ENCODE data around the gene GRIA4. TPM values are rescaled to one million over a fixed set of nuclear protein-coding genes. Genes with fewer than 3 reads are reported as not detected.

Gene GRIA4
- total and polyA plus RNA-seq, 5 experiments from 2014 or later: not detected

DNA sequence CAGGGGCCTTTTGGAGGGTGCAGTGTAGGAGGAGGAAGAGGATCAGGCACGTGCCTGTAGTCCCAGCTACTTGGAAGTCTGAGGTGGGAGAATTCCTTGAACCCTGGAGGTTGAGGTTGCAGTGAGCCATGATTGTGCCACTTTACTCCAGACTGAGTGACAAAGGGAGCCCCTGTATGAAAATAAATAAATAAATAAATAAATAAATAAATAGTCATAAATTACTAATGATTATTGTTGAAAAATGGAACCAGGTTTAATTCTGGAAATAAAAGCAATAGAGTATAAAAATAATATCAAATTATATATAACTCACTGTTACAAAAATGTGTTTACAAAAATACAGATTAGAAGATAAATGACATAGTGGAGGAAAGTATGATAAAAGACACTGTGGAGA lies 37.9 kb downstream of the GRIA4 start:
- Mint-ChIP-seq H3K27me3 (no peaks in the 10 kb centered on the region), H3K4me1 (no peaks in the 10 kb centered on the region), H3K36me3 (no peaks in the 10 kb centered on the region), H3K9me3 (peaks cover 0 to 10% (median 0%) of the 10 kb centered on the region in 9 donors), H3K27ac (no peak overlapping the region), H3K4me3 (no peak overlapping the region)
- ATAC-seq: no peak
- POLR2A ChIA-PET: no interaction called here
- no peak for DNase-seq

DNA sequence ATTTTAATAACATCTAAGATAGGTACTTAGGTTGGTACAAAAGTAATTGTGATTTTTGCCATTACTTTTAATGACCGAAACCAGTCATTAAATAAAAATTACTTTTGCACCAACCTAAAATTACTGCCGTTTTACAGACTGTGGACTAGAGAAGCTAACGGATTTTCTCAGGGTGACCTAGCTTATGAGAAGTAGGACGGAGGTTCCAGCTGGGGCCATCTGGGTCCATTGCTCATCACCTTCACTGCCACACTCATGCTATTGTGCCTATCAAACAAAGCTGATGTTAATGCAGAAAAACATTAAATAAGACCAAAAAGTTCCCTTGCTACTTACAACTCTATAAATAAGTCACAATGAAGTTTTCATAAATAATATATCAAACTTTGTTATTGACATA lies 38.9 kb downstream of the GRIA4 start:
- H3K9me3 Mint-ChIP-seq: peaks cover 0 to 10% (median 2%) of the 10 kb centered on the region in 9 donors
- no peak overlapping the region for H3K4me3 Mint-ChIP-seq
- no peaks in the 10 kb centered on the region for H3K4me1 Mint-ChIP-seq
- H3K36me3 Mint-ChIP-seq: no peaks in the 10 kb centered on the region
- ATAC-seq (no peak), DNase-seq (no peak)
- no peak overlapping the region for H3K27ac Mint-ChIP-seq
- no peaks in the 10 kb centered on the region for H3K27me3 Mint-ChIP-seq
- POLR2A ChIA-PET: no interaction called here

DNA sequence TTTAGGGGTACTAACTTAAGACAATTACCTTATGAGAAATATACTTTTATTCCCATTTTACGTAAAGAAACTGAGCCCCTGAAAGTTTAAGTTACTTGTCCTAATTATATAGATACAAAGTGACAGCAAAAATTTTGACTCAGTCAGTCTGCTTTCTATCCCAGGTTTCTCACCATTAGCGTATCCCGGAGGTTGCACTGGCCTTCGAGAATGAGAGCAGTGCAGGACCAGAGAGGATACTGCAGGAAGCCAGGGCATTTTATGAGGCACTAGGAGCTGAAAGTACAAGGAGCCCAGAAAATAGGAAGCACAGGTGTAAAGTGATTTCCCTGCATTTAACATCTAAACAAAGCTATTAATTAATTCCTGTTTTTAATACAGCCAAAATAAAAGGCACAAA lies 55.4 kb downstream of the GRIA4 start:
- H3K9me3 Mint-ChIP-seq: no peaks in the 10 kb centered on the region
- POLR2A ChIA-PET: no interaction called here
- no peak overlapping the region for H3K4me3 Mint-ChIP-seq
- ATAC-seq (no peak), DNase-seq (no peak)
- no peaks in the 10 kb centered on the region for H3K4me1 Mint-ChIP-seq
- H3K27me3 Mint-ChIP-seq: no peaks in the 10 kb centered on the region
- no peaks in the 10 kb centered on the region for H3K36me3 Mint-ChIP-seq
- no peak overlapping the region for H3K27ac Mint-ChIP-seq

DNA sequence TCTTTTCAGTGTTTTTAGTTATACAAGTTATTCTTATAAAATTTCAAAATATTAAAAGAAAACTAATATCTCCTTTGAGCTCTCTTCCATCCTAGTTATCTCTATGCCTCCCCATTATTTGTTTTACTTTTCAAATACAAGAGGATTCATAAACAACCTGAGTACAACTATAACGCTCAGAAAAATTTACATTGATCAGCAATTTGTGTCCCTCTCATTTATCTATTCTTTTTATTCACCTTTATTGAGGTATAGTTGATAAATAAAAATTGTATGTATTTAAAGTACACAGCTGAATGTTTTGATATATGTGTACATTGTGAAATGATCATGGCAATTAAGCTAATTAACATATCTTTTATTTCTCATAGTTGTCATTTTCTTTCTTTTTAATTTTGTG lies 57.6 kb downstream of the GRIA4 start:
- Mint-ChIP-seq H3K27ac (no peak overlapping the region), H3K4me3 (no peak overlapping the region), H3K9me3 (peaks cover 0 to 4% (median 0%) of the 10 kb centered on the region in 9 donors), H3K36me3 (peaks cover 0 to 4% (median 0%) of the 10 kb centered on the region in 3 donors), H3K4me1 (no peaks in the 10 kb centered on the region), H3K27me3 (peaks cover 0 to 4% (median 0%) of the 10 kb centered on the region in 5 donors)
- DNase-seq (no peak), ATAC-seq (no peak)
- POLR2A ChIA-PET: no interaction called here

DNA sequence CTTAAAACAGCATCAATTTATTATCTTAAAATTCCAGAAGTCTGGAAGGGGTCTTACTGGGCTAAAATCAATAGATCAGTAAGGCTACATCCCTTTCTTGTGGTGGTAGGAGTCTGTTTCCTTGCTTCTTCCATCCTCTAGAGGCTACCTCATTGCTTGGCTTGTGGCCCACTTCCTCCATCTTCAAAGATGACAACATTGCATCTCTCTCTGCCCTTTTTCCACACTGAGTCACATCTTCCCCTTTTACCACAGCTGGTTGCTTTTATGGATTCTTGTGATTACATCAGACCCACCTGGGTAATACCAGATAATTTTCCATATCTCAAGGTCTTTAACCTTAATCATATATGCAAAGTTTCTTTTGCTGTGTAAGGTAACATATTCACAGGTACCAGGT lies 60.9 kb downstream of the GRIA4 start:
- Mint-ChIP-seq H3K27ac (no peak overlapping the region), H3K9me3 (peaks cover 0 to 8% (median 0%) of the 10 kb centered on the region in 9 donors), H3K36me3 (peaks cover 0 to 4% (median 0%) of the 10 kb centered on the region in 3 donors), H3K4me1 (no peaks in the 10 kb centered on the region), H3K27me3 (peaks cover 0 to 4% (median 0%) of the 10 kb centered on the region in 5 donors), H3K4me3 (no peak overlapping the region)
- POLR2A ChIA-PET: no interaction called here
- ATAC-seq (no peak), DNase-seq (no peak)

DNA sequence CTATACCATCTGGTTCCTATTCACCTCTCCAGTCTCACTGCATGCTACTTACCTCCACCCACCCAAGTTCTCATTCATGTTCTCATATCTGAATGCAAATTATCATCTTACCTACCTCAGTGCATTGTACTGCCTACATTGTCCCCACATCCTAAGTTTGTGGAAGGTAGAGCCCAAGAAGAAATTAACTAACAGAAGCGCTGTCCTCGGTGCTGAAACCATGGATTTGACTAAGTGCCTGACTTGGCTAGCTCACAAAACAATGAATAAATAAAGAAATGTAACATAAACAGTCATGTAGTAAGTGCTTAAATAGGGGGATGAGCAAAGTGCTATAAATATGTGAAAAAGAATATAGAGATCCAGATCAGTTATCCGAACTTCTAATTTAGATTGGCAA lies 63.2 kb downstream of the GRIA4 start:
- Mint-ChIP-seq H3K4me3 (no peak overlapping the region), H3K36me3 (peaks cover 0 to 4% (median 0%) of the 10 kb centered on the region in 3 donors), H3K9me3 (peaks cover 0 to 8% (median 0%) of the 10 kb centered on the region in 9 donors), H3K27ac (no peak overlapping the region), H3K4me1 (no peaks in the 10 kb centered on the region), H3K27me3 (peaks cover 0 to 4% (median 0%) of the 10 kb centered on the region in 5 donors)
- ATAC-seq (no peak), DNase-seq (no peak)
- POLR2A ChIA-PET: no interaction called here

DNA sequence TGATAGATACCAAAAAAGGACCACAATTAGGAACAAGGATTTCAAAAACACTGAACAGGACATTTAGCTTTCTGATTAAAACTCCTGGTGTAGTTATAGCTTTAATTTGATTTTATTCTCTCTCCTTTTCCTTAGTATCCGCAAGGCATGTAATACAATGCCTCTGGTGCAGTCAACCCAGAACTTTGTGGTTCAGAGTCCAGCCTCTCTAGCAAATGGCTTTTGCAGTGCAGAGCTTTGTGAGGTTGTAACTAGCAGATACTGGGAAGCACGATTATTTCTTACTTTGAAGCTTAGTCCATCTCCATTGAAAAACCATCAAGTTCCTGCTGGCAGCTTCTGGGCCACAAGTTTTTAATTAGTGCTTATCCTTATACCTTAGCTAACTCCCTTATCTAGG lies 79.8 kb downstream of the GRIA4 start:
- Mint-ChIP-seq H3K27ac (no peak overlapping the region), H3K9me3 (peaks cover 0 to 2% (median 0%) of the 10 kb centered on the region in 9 donors), H3K36me3 (no peaks in the 10 kb centered on the region), H3K4me3 (no peak overlapping the region), H3K27me3 (peaks cover 0 to 2% (median 0%) of the 10 kb centered on the region in 5 donors), H3K4me1 (no peaks in the 10 kb centered on the region)
- ATAC-seq (no peak), DNase-seq (no peak)
- POLR2A ChIA-PET: no interaction called here

DNA sequence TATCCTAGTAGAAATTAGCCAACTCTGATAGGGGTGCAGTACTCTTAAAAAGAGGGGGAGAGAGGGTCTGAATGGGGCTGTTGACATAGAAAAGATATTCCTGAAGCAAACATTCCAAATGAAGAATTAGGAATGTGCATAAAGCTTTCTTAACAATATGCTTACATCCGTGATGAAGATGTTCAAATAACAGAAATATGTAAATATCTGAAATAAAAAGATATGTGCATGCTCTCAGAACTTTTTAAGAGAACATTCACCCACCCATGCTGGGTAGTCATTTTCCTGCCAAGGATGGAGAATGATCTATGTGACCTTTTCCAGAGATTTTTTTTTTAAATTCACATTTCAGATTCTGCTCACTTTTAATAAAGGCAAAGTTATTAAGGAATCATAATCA lies 80.6 kb downstream of the GRIA4 start:
- no peaks in the 10 kb centered on the region for H3K4me1 Mint-ChIP-seq
- ATAC-seq: no peak

DNA sequence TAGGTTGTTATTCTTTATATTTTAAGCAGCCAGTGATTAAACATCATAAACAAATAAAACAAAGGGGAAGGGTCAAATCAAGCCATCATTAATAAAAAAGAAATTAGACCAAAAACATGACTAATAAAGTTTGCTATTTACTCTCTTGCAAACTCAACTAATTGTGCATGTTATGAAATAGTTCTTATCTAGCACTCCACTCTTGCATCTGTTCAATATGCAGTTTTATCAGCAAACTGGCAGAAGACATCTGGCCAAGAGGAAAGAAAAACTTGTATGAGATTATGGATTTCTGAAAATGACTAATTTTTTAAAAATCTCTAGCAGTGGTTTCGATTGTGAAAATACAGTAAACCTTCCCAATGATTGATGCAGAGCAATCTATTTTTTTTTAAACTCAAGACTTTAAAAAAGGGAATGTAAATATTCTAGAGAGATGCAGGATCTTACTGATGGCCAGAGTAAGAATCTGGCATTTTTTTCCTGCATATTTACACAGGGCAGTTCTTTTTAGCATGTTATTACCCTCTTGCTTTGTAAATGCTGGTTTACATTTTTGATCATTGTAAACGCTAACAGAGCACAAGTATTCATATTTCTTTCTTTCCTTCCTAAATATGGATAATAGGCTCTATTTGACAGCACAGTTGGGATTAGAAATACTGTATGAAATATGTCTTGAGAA lies 83.3 kb downstream of the GRIA4 start:
- Mint-ChIP-seq H3K4me3 (no peak overlapping the region), H3K27ac (no peak overlapping the region), H3K36me3 (no peaks in the 10 kb centered on the region), H3K4me1 (no peaks in the 10 kb centered on the region), H3K9me3 (peaks cover 0 to 4% (median 0%) of the 10 kb centered on the region in 9 donors), H3K27me3 (peaks cover 0 to 2% (median 0%) of the 10 kb centered on the region in 5 donors)
- POLR2A ChIA-PET: no interaction called here
- no peak for ATAC-seq
- no peak for DNase-seq

More for the DNA sequence above, 80.6 kb downstream of the GRIA4 start:
- Mint-ChIP-seq H3K4me3 (no peak overlapping the region), H3K27ac (no peak overlapping the region), H3K9me3 (peaks cover 0 to 2% (median 0%) of the 10 kb centered on the region in 9 donors), H3K36me3 (no peaks in the 10 kb centered on the region), H3K27me3 (peaks cover 0 to 2% (median 0%) of the 10 kb centered on the region in 5 donors)
- DNase-seq: no peak
- POLR2A ChIA-PET: no interaction called here

DNA sequence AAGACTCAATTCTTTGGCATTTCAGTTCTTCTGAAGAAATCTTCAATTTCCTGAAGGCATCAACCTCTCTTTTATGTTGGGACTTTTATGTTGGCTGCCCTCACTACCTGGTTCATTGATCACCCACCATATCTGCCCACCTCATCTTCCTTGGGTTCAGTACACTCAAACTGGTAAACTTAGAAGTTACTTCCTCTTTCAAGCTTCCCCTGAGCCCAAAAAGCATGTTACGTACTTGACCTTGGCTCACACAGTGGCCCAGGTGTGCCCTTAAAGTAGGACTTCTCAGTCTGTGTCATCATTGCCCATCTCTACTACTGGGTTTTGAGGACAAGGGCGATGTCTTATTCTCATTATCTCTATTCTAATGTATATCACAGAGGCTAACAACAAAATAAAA lies 86.1 kb downstream of the GRIA4 start:
- H3K4me1 Mint-ChIP-seq: peaks cover 0 to 2% (median 0%) of the 10 kb centered on the region in 4 donors
- H3K36me3 Mint-ChIP-seq: no peaks in the 10 kb centered on the region
- POLR2A ChIA-PET: no interaction called here
- DNase-seq (no peak), ATAC-seq (no peak)
- peaks cover 0 to 10% (median 3%) of the 10 kb centered on the region in 5 donors for H3K27me3 Mint-ChIP-seq
- H3K4me3 Mint-ChIP-seq: no peak overlapping the region
- no peak overlapping the region for H3K27ac Mint-ChIP-seq
- H3K9me3 Mint-ChIP-seq: peaks cover 0 to 4% (median 0%) of the 10 kb centered on the region in 9 donors

DNA sequence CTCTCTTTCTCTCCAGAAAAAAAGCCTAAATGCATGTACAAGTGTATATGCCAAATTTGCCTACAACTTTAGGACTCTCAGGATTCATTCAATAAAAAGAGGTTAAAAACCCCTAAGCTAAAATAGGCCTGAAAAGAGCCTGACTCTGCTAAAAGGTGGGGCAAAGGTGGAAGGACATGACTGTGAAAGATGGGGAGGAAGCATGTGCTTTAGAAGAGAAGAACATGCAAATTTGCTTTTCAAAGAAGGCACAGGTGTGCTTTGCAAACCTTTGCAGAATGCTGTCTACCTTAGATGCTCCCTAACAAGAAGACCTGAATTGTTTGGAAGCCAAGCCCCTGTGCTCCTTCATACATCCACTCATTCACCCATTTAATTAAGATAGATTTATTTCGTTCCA lies 87.4 kb downstream of the GRIA4 start:
- Mint-ChIP-seq H3K4me3 (no peak overlapping the region), H3K9me3 (peaks cover 0 to 4% (median 0%) of the 10 kb centered on the region in 9 donors), H3K27me3 (peaks cover 0 to 14% (median 3%) of the 10 kb centered on the region in 5 donors), H3K36me3 (no peaks in the 10 kb centered on the region), H3K27ac (no peak overlapping the region), H3K4me1 (peaks cover 0 to 2% (median 0%) of the 10 kb centered on the region in 4 donors)
- DNase-seq (no peak), ATAC-seq (no peak)
- POLR2A ChIA-PET: interaction anchor here (0.7 kb wide), 1 partner anchor 18 kb away, joined by 3 read pairs; no protein-coding TSS in a partner anchor

DNA sequence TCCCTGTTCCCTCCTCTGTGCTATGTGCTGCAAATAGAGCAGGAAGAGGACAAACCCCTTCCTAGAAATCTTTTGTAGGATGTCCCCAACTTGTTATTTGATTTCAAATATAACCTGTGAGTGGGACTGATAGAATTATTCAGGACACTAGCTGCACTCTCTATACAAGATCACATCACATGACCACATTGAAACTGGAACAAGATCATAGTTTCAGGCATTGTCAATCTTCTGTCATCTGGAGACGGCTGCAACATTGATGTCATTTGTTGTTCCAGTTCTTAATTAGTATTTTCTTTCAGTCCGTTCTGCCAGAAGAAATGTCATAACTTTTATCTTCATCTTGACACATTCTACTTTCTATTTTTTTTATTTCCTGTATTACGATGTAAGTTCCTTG lies 89.3 kb downstream of the GRIA4 start:
- no peak overlapping the region for H3K27ac Mint-ChIP-seq
- no peak for DNase-seq
- peaks cover 0 to 4% (median 0%) of the 10 kb centered on the region in 9 donors for H3K9me3 Mint-ChIP-seq
- POLR2A ChIA-PET: no interaction called here
- no peak for ATAC-seq
- H3K4me1 Mint-ChIP-seq: peaks cover 0 to 2% (median 0%) of the 10 kb centered on the region in 4 donors
- no peaks in the 10 kb centered on the region for H3K36me3 Mint-ChIP-seq
- peaks cover 0 to 14% (median 3%) of the 10 kb centered on the region in 5 donors for H3K27me3 Mint-ChIP-seq
- H3K4me3 Mint-ChIP-seq: no peak overlapping the region

DNA sequence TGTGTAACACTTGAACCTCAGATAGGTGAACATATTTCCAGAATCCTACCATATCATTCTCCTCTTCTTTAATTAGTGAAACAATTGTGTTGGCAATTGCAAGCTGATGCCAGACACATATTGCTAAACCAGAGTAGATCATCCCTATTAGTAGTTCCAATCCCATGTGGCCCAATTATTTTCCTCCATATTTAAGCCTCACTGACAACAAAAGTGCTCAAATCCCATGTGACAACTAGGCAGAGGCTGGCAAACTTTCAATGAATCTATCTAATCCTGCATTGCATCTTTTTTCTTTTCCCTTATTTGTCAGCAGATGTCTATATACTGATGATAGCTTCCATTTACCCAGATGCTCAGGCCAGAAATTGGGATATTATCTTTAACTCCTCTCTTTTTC lies 90.4 kb downstream of the GRIA4 start:
- POLR2A ChIA-PET: no interaction called here
- Mint-ChIP-seq H3K4me3 (no peak overlapping the region), H3K27me3 (peaks cover 0 to 14% (median 3%) of the 10 kb centered on the region in 5 donors), H3K27ac (no peak overlapping the region), H3K9me3 (peaks cover 0 to 4% (median 0%) of the 10 kb centered on the region in 9 donors), H3K4me1 (peaks cover 0 to 2% (median 0%) of the 10 kb centered on the region in 4 donors), H3K36me3 (no peaks in the 10 kb centered on the region)
- no peak for DNase-seq
- ATAC-seq: no peak

DNA sequence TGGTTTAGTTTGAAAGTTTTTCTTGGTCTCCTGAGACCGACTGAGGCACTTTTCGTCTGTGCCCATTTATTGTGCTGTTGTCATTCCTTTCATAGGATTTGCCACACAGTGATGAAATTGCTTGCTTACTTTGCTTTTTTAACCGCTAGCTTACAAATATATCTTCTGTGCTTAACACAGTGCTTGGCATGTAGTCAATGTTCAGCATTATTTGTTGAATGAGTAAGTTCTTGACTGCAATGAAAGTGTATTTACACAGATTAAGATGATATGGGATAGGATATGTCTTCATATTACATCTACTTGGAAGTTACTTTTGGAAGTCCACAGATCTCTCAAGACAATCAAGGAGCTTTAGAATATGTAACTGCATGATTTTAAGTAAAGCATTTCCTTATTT lies 91.2 kb downstream of the GRIA4 start:
- Mint-ChIP-seq H3K9me3 (peaks cover 0 to 2% (median 0%) of the 10 kb centered on the region in 9 donors), H3K27me3 (peaks cover 0 to 14% (median 3%) of the 10 kb centered on the region in 5 donors), H3K4me3 (no peak overlapping the region), H3K27ac (no peak overlapping the region), H3K36me3 (no peaks in the 10 kb centered on the region), H3K4me1 (peaks cover 0 to 2% (median 0%) of the 10 kb centered on the region in 4 donors)
- POLR2A ChIA-PET: no interaction called here
- ATAC-seq (no peak), DNase-seq (no peak)
